DOHH2 (cell line): ENCODE results near the gene AUTS2.

Experiments used
- H3F3A ChIP-seq: fragments of 200-600 bp; sonication (generic), shearing (Covaris generic); 2 replicates; pipeline ENCODE4 v1.6.0; 2016; ENCODE audit warnings: antibody characterized with exemption, mild to moderate bottlenecking; ENCODE audit not compliant: control insufficient read depth, insufficient read depth
- H3K27ac ChIP-seq: fragments of 200-600 bp; sonication (generic); 2 replicates; pipeline ENCODE4 v1.5.1; 2014; ENCODE audit warnings: low read depth, mild to moderate bottlenecking, low read length, moderate library complexity
- H3K27me3 ChIP-seq: fragments of 200-600 bp; sonication (generic); 2 replicates; pipeline ENCODE4 v1.6.1; 2014; ENCODE audit warnings: mild to moderate bottlenecking, low read length, mixed read lengths; ENCODE audit not compliant: control insufficient read depth
- H3K36me3 ChIP-seq: fragments of 200-600 bp; sonication (generic); 2 replicates; pipeline ENCODE4 v1.6.1; 2014; ENCODE audit warnings: mild to moderate bottlenecking, low read length, moderate library complexity, mixed read lengths; ENCODE audit not compliant: control insufficient read depth
- H3K4me1 ChIP-seq: fragments of 200-600 bp; sonication (generic); 2 replicates; pipeline ENCODE4 v1.6.1; 2014; ENCODE audit warnings: mild to moderate bottlenecking, low read length, mixed read lengths; ENCODE audit not compliant: control insufficient read depth
- H3K4me2 ChIP-seq: fragments of 200-600 bp; sonication (generic); 2 replicates; pipeline ENCODE4 v1.6.0; 2014; ENCODE audit warnings: mild to moderate bottlenecking, low read length, moderate library complexity
- H3K4me3 ChIP-seq: fragments of 200-600 bp; sonication (generic); 2 replicates; pipeline ENCODE4 v1.5.1; 2014; ENCODE audit warnings: mild to moderate bottlenecking, low read length, mixed read lengths
- H3K79me2 ChIP-seq: fragments of 200-600 bp; sonication (generic); 2 replicates; pipeline ENCODE4 v1.6.1; 2014; ENCODE audit warnings: mild to moderate bottlenecking, low read length, mixed read lengths; ENCODE audit not compliant: control insufficient read depth
- H3K9me2 ChIP-seq: fragments of 200-600 bp; sonication (generic); replicated peaks from 2 replicates; pipeline ENCODE4 v1.6.1; 2014; ENCODE audit warnings: mild to moderate bottlenecking, low read length, mixed read lengths; ENCODE audit not compliant: control insufficient read depth
- H3K9me3 ChIP-seq: fragments of 200-600 bp; sonication (generic); 2 replicates; pipeline ENCODE4 v1.6.1; 2014; ENCODE audit warnings: antibody characterized with exemption, low read length, mixed read lengths; ENCODE audit not compliant: control insufficient read depth, insufficient read depth
- H4K20me1 ChIP-seq: fragments of 200-600 bp; sonication (generic); 2 replicates; pipeline ENCODE4 v1.6.0; 2014; ENCODE audit warnings: low read depth, mild to moderate bottlenecking, antibody characterized with exemption, low read length, moderate library complexity; ENCODE audit not compliant: control insufficient read depth, insufficient read depth
- EZH2phosphoT487 ChIP-seq: fragments of 200-600 bp; sonication (generic); IDR thresholded peaks from 2 replicates; pipeline ENCODE4 v1.6.1; 2017; ENCODE audit warnings: borderline replicate concordance, mild to moderate bottlenecking, antibody characterized with exemption, low read length, moderate library complexity, mixed read lengths
- TF ChIP-seq, protein P1 (sequence below): fragments of 200-600 bp; sonication (generic); IDR thresholded peaks from one replicate; pipeline ENCODE4 v1.5.1; 2014; ENCODE audit warnings: antibody characterized with exemption, mild to moderate bottlenecking, low read depth, low read length; ENCODE audit not compliant: poor library complexity, severe bottlenecking

The AUTS2 gene

DNA sequence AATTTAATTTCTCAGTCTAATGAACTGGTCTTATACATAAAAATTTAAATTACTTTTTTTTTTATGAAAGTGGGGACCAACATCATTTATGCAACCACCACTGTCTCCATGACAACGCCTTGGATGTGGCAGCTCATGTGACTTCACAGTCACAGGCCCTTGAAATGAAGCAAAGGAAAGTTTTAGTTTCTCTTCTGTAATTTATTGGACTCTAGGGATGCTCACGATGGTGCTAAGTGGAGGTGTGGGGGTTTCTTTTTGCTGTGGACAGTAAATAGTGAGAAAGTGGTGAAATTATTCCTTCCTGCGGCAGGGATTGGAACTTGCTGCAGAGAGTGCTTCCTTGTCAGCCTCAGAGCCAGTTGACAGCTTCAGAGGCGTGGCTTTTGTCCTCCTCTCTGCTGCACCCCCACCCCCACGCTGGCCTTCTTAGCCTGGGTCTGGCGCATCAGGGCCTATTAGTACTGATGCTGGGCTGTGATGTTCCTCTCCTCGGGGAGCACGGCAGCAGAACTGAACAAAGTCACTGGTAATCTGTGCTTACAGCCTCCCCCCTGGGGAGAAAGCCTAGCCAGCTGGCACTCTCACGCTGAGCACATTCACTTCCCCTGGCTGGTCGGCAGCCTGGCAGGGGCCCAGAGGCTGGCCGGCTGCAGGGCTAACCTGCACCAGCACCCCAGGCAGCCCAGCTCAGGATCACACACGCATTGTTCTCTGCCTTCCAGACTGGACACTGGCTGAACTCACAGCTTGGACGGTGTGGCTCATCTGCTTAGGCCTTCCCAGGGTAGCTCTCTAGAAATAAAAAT, 1016.2 kb downstream of the AUTS2 start:
- no peaks in the 10 kb centered on the region for H3K9me3 ChIP-seq
- no peaks in the 10 kb centered on the region for H3K36me3 ChIP-seq
- H3K4me2 ChIP-seq: no peak overlapping the region
- no peaks in the 10 kb centered on the region for H3F3A ChIP-seq
- H3K27ac ChIP-seq: no peak overlapping the region
- no peaks in the 10 kb centered on the region for H3K27me3 ChIP-seq
- no peaks in the 10 kb centered on the region for H3K79me2 ChIP-seq
- no peak for TF ChIP-seq EZH2phosphoT487
- TF ChIP-seq, protein P1, sequence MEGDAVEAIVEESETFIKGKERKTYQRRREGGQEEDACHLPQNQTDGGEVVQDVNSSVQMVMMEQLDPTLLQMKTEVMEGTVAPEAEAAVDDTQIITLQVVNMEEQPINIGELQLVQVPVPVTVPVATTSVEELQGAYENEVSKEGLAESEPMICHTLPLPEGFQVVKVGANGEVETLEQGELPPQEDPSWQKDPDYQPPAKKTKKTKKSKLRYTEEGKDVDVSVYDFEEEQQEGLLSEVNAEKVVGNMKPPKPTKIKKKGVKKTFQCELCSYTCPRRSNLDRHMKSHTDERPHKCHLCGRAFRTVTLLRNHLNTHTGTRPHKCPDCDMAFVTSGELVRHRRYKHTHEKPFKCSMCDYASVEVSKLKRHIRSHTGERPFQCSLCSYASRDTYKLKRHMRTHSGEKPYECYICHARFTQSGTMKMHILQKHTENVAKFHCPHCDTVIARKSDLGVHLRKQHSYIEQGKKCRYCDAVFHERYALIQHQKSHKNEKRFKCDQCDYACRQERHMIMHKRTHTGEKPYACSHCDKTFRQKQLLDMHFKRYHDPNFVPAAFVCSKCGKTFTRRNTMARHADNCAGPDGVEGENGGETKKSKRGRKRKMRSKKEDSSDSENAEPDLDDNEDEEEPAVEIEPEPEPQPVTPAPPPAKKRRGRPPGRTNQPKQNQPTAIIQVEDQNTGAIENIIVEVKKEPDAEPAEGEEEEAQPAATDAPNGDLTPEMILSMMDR: no peak
- no peaks in the 10 kb centered on the region for H4K20me1 ChIP-seq
- no peaks in the 10 kb centered on the region for H3K9me2 ChIP-seq
- H3K4me1 ChIP-seq: peaks cover 4% of the 10 kb centered on the region; the same call in 1 of the 2 replicates
- no peak overlapping the region for H3K4me3 ChIP-seq

DNA sequence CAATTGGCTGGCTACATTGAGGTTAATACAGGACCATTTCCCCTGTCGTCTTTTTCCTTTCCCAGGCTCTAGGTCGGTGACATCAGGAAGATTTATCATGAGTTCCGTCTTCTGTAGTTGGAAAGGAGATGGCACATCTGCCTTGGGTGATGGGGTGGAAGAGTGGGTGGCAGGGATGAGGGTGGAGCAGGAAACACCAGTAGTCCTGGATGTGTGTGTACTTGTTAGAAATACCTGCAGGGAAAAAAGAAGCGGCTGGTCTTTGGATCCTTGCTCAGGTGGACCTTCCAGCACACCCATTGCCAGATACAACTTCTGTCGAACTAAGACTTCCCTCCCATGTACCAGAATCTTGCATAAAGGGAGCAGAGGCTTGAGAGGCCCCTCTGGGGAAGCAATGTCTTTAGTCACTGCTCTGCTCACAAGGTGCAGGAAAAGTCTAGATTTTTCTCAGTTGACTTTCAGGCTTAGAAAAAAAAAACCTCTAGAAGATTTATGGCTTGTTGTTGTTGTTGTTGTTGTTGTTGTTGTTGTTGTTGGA, 1016.9 kb downstream of the AUTS2 start:
- H3K27me3 ChIP-seq: no peaks in the 10 kb centered on the region
- H3K4me2 ChIP-seq: no peak overlapping the region
- no peaks in the 10 kb centered on the region for H4K20me1 ChIP-seq
- no peaks in the 10 kb centered on the region for H3K79me2 ChIP-seq
- H3F3A ChIP-seq: no peaks in the 10 kb centered on the region
- no peaks in the 10 kb centered on the region for H3K9me3 ChIP-seq
- H3K27ac ChIP-seq: no peak overlapping the region
- H3K4me1 ChIP-seq: peaks cover 4% of the 10 kb centered on the region; the same call in 1 of the 2 replicates
- H3K4me3 ChIP-seq: no peak overlapping the region
- no peaks in the 10 kb centered on the region for H3K36me3 ChIP-seq
- no peak for TF ChIP-seq EZH2phosphoT487
- TF ChIP-seq, protein P1: no peak
- no peaks in the 10 kb centered on the region for H3K9me2 ChIP-seq

DNA sequence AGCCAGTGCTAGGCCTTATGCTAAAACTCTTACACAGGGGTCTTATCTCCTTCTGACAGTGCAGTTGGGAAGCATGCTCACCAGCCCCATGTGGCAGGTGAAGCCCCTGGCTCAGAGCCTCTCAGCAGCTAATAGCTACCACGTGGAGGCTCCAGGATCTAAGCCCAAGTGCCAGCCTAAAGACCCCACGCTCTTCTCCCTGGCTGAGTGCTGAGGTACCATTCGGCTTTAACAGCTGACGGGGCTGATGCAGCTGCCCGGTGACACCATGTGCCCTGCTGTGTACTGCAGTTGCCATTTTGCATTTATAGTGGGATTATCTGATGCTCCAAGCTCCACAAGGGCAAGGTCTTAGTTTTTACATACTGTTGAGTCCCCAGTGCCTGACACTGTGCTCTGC, 1017.9 kb downstream of the AUTS2 start:
- Histone ChIP-seq H3K4me2 (no peak overlapping the region), H3K9me3 (no peaks in the 10 kb centered on the region), H3K27me3 (no peaks in the 10 kb centered on the region), H3F3A (no peaks in the 10 kb centered on the region), H3K4me3 (no peak overlapping the region), H3K27ac (no peak overlapping the region), H3K36me3 (no peaks in the 10 kb centered on the region), H3K4me1 (peaks cover 4% of the 10 kb centered on the region; the same call in 1 of the 2 replicates), H3K79me2 (no peaks in the 10 kb centered on the region), H3K9me2 (no peaks in the 10 kb centered on the region), H4K20me1 (no peaks in the 10 kb centered on the region)
- no peak for TF ChIP-seq EZH2phosphoT487
- TF ChIP-seq, protein P1: no peak
